Osteocyte (in vitro differentiated cells): ENCODE measurements around the gene MIEF2. TPM values are rescaled to one million over a fixed set of nuclear protein-coding genes. Genes with fewer than 3 reads are reported as not detected.

Source experiments
- DNase-seq: peaks from one replicate; pipeline ENCODE4 v3.0.0; 2021; ENCODE audit warnings: mixed read lengths; ENCODE audit not compliant: unreplicated experiment; ENCODE audit errors: extremely low spot score
- H3K27ac Mint-ChIP-seq: one replicate; pipeline ENCODE4 v1.8.0; 2021; ENCODE audit warnings: mild to moderate bottlenecking, mixed read lengths; ENCODE audit not compliant: unreplicated experiment
- H3K27me3 Mint-ChIP-seq: one replicate; pipeline ENCODE4 v1.8.0; 2021; ENCODE audit warnings: mixed read lengths; ENCODE audit not compliant: unreplicated experiment
- H3K36me3 Mint-ChIP-seq: one replicate; pipeline ENCODE4 v1.8.0; 2021; ENCODE audit warnings: mixed read lengths; ENCODE audit not compliant: unreplicated experiment
- H3K4me1 Mint-ChIP-seq: one replicate; pipeline ENCODE4 v1.8.0; 2021; ENCODE audit warnings: mixed read lengths; ENCODE audit not compliant: unreplicated experiment
- H3K4me3 Mint-ChIP-seq: one replicate; pipeline ENCODE4 v1.8.0; 2021; ENCODE audit warnings: mild to moderate bottlenecking, moderate library complexity, mixed read lengths; ENCODE audit not compliant: unreplicated experiment
- H3K9me3 Mint-ChIP-seq: one replicate; pipeline ENCODE4 v1.8.0; 2021; ENCODE audit warnings: mixed read lengths; ENCODE audit not compliant: unreplicated experiment
- CTCF ChIP-seq: fragments of 200-600 bp; sonication (generic); IDR thresholded peaks from 2 replicates; pipeline ENCODE4 v1.5.0; 2021; ENCODE audit warnings: antibody characterized with exemption, mild to moderate bottlenecking, moderate library complexity
- total RNA-seq: library from RNA; stranded (reverse); gene quantifications from 2 replicates; pipeline ENCODE4 v1.2.1, GENCODE V29; 2021

MIEF2 gene
- total RNA-seq, 1 donor from 2014 or later: 15.3 TPM

DNA sequence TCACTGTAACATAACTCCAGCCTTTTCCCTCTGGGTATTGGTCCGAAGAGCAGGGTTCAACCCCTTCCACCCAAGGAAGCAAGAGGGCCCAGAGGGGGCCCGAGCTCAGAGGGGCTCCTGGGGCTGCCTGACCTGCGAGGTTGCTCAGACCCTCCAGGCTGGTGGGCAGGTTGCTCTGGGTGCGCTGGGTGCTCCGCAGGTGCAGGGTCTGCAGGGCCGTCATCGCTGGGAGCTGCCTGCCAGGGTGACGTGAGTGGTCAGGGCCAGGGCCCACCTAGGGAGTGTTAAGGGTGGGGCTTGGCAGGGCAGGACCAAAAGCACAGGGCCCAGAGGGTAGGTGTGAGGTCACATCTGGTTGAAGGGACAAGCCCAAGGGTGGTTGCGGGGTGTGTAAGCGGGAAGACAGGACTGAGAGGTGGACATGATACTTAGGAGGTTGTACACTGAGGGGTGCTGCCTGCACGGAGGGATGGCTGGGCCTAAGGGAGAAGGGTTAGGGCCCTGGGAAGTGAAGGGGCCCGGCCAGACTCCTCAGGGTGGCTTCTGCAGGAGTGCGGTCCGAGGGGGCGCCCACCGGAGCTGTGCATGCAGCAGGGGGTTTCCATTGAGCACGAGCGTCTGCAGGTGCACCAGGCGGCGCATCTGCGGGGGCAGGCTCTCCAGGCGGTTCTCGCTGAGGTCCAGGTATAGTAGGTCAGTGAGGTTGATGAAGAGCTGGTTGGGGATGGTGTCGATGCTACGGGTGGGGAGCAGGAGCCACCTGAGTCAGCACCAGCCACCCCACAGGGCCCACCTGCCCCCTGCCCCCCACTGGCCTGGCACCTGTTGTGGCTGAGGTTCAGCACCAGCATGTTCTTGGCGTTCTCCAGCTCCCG, 6.3 kb upstream of the MIEF2 start:
- TF ChIP-seq CTCF: no peak
- no peaks in the 10 kb centered on the region for H3K27me3 Mint-ChIP-seq
- no peaks in the 10 kb centered on the region for H3K9me3 Mint-ChIP-seq
- no peak overlapping the region for H3K4me3 Mint-ChIP-seq
- H3K27ac Mint-ChIP-seq: no peak overlapping the region
- H3K4me1 Mint-ChIP-seq: peaks cover 15% of the 10 kb centered on the region
- no peak for DNase-seq
- H3K36me3 Mint-ChIP-seq: peaks cover 17% of the 10 kb centered on the region

DNA sequence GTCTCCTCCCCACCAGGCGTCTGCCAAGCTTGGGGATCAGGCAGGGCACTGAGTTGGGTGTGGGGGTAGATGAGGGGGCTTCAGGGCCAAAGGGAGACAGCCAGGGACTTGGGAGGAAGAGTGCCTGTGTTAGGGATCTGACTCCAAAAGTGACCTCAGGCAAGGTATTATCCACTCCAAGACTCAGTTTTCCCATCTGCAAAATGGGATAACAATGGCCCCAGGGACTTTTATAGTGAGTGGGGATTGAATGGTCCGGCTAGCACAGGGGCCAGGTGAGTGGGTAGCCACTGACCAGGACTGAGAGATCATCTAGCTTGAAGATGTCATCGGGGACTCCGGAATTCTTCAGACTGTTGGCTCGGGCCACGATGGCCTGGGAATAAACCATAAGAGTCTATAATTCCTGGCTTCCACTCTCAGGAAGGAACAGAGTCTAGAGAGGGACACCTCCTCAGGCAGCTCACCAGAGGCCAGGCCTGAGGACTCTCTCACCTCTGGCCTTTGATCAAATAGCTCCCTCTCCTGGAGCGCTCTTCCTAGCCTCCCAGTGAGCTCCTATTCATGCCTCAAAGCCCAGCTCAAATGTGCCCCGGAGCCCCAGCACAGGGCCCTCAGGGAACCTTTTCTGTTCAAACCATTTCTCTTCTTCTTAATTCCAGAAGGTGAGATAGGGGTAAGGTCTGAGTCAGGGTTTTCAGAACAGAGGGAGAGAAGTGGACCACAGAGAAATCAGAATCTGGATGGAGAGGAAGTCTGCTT, 5.4 kb upstream of the MIEF2 start:
- no peak overlapping the region for H3K27ac Mint-ChIP-seq
- H3K4me1 Mint-ChIP-seq: peaks cover 20% of the 10 kb centered on the region
- peaks cover 14% of the 10 kb centered on the region for H3K36me3 Mint-ChIP-seq
- H3K4me3 Mint-ChIP-seq: no peak overlapping the region
- no peaks in the 10 kb centered on the region for H3K9me3 Mint-ChIP-seq
- no peaks in the 10 kb centered on the region for H3K27me3 Mint-ChIP-seq
- no peak for DNase-seq
- TF ChIP-seq CTCF: no peak

DNA sequence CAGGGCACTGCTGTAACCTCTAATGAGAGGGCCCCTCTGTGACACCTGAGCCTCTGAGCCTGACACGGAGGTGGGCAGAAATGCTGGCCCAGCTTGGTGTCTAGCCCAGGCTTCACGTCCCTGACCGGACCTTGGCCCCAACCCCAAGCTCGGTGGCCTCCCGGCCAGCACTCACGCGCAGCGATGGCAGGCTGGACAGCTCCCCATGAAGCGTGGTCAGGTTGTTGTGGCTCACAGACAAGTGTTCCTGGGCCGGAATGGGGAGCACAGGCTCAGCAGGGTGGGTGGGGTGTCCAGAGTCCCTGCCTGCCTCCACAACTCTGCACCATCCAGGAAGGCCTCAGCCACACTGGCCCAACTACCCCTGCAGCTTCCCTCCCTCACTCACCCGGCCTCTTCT, 4.1 kb upstream of the MIEF2 start:
- DNase-seq: no peak
- no peak for TF ChIP-seq CTCF
- H3K27me3 Mint-ChIP-seq: no peaks in the 10 kb centered on the region
- H3K9me3 Mint-ChIP-seq: no peaks in the 10 kb centered on the region
- peaks cover 8% of the 10 kb centered on the region for H3K36me3 Mint-ChIP-seq
- no peak overlapping the region for H3K4me3 Mint-ChIP-seq
- peaks cover 24% of the 10 kb centered on the region for H3K4me1 Mint-ChIP-seq
- H3K27ac Mint-ChIP-seq: no peak overlapping the region

GRCh38 chr17:18256776-18257175, 3.7 kb upstream of the MIEF2 start:
- Mint-ChIP-seq H3K9me3 (no peaks in the 10 kb centered on the region), H3K36me3 (peaks cover 6% of the 10 kb centered on the region), H3K27ac (peak overlapping the region; percentile 89), H3K4me3 (peak overlapping the region; percentile 94), H3K27me3 (no peaks in the 10 kb centered on the region), H3K4me1 (peaks cover 28% of the 10 kb centered on the region)
- TF ChIP-seq CTCF: no peak
- DNase-seq: no peak
